CD8-positive, alpha-beta memory T cell (primary cell): ENCODE data around the gene ADAM8. TPM values are rescaled to one million over a fixed set of nuclear protein-coding genes. Genes with fewer than 3 reads are reported as not detected.
"Not testable (repeated sequence)": the region's sequence is repeated elsewhere in the genome, so short reads cannot be mapped to it uniquely, and the experiment has no call there.

ENCODE experiments used
- CTCF ChIA-PET: fragments of 350-600 bp; sonication (Branson Sonifier 250); formaldehyde crosslinking; loops from one replicate; lab custom pipeline; 2021; ENCODE audit warnings: antibody characterized with exemption; lab: Charles Lee
- POLR2A ChIA-PET: fragments of 350-600 bp; sonication (Branson Sonifier 250); formaldehyde crosslinking; loops from one replicate; lab custom pipeline; 2021; ENCODE audit warnings: antibody characterized with exemption; lab: Charles Lee
- DNase-seq, 5 donors: peaks; one replicate each; pipeline versions ENCODE4 v3.0.0 to v3.0.0-alpha.2; 2020 to 2022; ENCODE audit warnings: mixed read lengths in 1 of 5
- H3K27ac ChIP-seq: one replicate; pipeline ENCODE4 v1.7.0; 2013; ENCODE audit warnings: low read depth, mild to moderate bottlenecking, low read length, moderate library complexity
- H3K27me3 ChIP-seq: 2 replicates; pipeline ENCODE4 v1.7.0; 2013; ENCODE audit warnings: low read length, mild to moderate bottlenecking; ENCODE audit not compliant: insufficient read depth, poor library complexity, severe bottlenecking
- H3K36me3 ChIP-seq: 2 replicates; pipeline ENCODE4 v1.7.0; 2013; ENCODE audit warnings: mild to moderate bottlenecking, low read length, moderate library complexity; ENCODE audit not compliant: insufficient read depth
- H3K4me1 ChIP-seq: 2 replicates; pipeline ENCODE4 v1.7.0; 2013; ENCODE audit warnings: mild to moderate bottlenecking, low read length, moderate library complexity; ENCODE audit not compliant: insufficient read depth
- H3K4me3 ChIP-seq: 2 replicates; pipeline ENCODE4 v1.7.0; 2013; ENCODE audit warnings: mild to moderate bottlenecking, low read length
- H3K9me3 ChIP-seq: 2 replicates; pipeline ENCODE4 v1.7.0; 2013; ENCODE audit warnings: mild to moderate bottlenecking, low read length
- H3K27ac Mint-ChIP-seq, 8 donors: one replicate each; pipeline ENCODE4 v1.8.0; 2020 to 2021; ENCODE audit warnings: mixed read lengths in 8 of 8, mild to moderate bottlenecking in 6 of 8, inconsistent platforms in 3 of 8, moderate library complexity in 3 of 8
- H3K27me3 Mint-ChIP-seq, 2 donors: one replicate each; pipeline ENCODE4 v1.8.0; 2020 to 2021; ENCODE audit warnings: mixed read lengths in 2 of 2, mild to moderate bottlenecking in 1 of 2, moderate library complexity in 1 of 2
- H3K36me3 Mint-ChIP-seq, 3 donors: one replicate each; pipeline ENCODE4 v1.8.0; 2020 to 2021; ENCODE audit warnings: mixed read lengths in 3 of 3, inconsistent platforms in 1 of 3, mild to moderate bottlenecking in 1 of 3
- H3K4me1 Mint-ChIP-seq, 3 donors: one replicate each; pipeline ENCODE4 v1.8.0; 2020 to 2021; ENCODE audit warnings: mixed read lengths in 3 of 3, inconsistent platforms in 1 of 3, mild to moderate bottlenecking in 1 of 3
- H3K4me3 Mint-ChIP-seq, 7 donors: one replicate each; pipeline ENCODE4 v1.8.0; 2020 to 2021; ENCODE audit warnings: mixed read lengths in 7 of 7, mild to moderate bottlenecking in 6 of 7, moderate library complexity in 4 of 7, inconsistent platforms in 2 of 7
- H3K9me3 Mint-ChIP-seq, 5 donors: one replicate each; pipeline ENCODE4 v1.8.0; 2020 to 2022; ENCODE audit warnings: mixed read lengths in 5 of 5, mild to moderate bottlenecking in 3 of 5, moderate library complexity in 2 of 5, inconsistent platforms in 1 of 5
- polyA plus RNA-seq: library from polyadenylated mRNA; unstranded; fragments of 300-500 nt; fragmentation: Illumina TruSeq; gene quantifications from one replicate; pipeline ENCODE4 v1.2.3, GENCODE V29; 2021
- total RNA-seq, 2 experiments: library from RNA; stranded (reverse); gene quantifications; one replicate each; pipeline ENCODE4 v1.2.3, GENCODE V29; 2021

Gene ADAM8
- total and polyA plus RNA-seq, 3 experiments from 2014 or later, result 67.0 to 74.9 (median 70.0) TPM

GRCh38 chr10:133238466-133238804, 38.2 kb downstream of the ADAM8 start:
- no peak for DNase-seq
- no peak overlapping the region for H3K27ac Mint-ChIP-seq
- no peak overlapping the region for H3K4me3 ChIP-seq
- CTCF ChIA-PET, result no interaction called here
- POLR2A ChIA-PET, result no interaction called here
- H3K27me3 Mint-ChIP-seq, result peaks cover 26 to 59% of the 10 kb centered on the region in 2 donors
- no peak overlapping the region for H3K27ac ChIP-seq
- H3K4me1 Mint-ChIP-seq, result peaks cover 14 to 38% (median 26%) of the 10 kb centered on the region in 3 donors
- no peaks in the 10 kb centered on the region for H3K9me3 Mint-ChIP-seq
- peak overlapping the region in 4 of 7 donors; percentile 13 to 73 (median 46) for H3K4me3 Mint-ChIP-seq
- H3K27me3 ChIP-seq, result peaks cover 16% of the 10 kb centered on the region
- no peaks in the 10 kb centered on the region for H3K36me3 ChIP-seq
- H3K9me3 ChIP-seq, result no peaks in the 10 kb centered on the region
- H3K36me3 Mint-ChIP-seq, result no peaks in the 10 kb centered on the region
- H3K4me1 ChIP-seq, result peaks cover 15% of the 10 kb centered on the region

GRCh38 chr10:133237588-133238465, 38.8 kb downstream of the ADAM8 start, which contains the start of gene VENTX:
TSS of gene VENTX (plus strand) at chr10:133237855. CDS start at chr10:133237915, 60 bp downstream.
- CTCF ChIA-PET, result no interaction called here
- no peaks in the 10 kb centered on the region for H3K36me3 ChIP-seq
- no peak within 1 kb of the TSS for H3K4me3 ChIP-seq
- H3K27ac Mint-ChIP-seq, result no peak within 1 kb of the TSS
- peaks cover 13% of the 10 kb centered on the region for H3K27me3 ChIP-seq
- peak within 1 kb of the TSS in 6 of 7 donors; percentile 12 to 73 (median 32) for H3K4me3 Mint-ChIP-seq
- no peak for DNase-seq
- peaks cover 27 to 59% of the 10 kb centered on the region in 2 donors for H3K27me3 Mint-ChIP-seq
- H3K27ac ChIP-seq, result no peak within 1 kb of the TSS
- H3K4me1 Mint-ChIP-seq, result peaks cover 14 to 35% (median 23%) of the 10 kb centered on the region in 3 donors
- peaks cover 15% of the 10 kb centered on the region for H3K4me1 ChIP-seq
- no peaks in the 10 kb centered on the region for H3K36me3 Mint-ChIP-seq
- H3K9me3 Mint-ChIP-seq, result no peaks in the 10 kb centered on the region
- no peaks in the 10 kb centered on the region for H3K9me3 ChIP-seq
- POLR2A ChIA-PET, result no interaction called here

GRCh38 chr10:133237241-133237587, 39.5 kb downstream of the ADAM8 start:
- Mint-ChIP-seq H3K27me3 (peaks cover 27 to 55% of the 10 kb centered on the region in 2 donors), H3K9me3 (no peaks in the 10 kb centered on the region), H3K27ac (no peak overlapping the region), H3K4me1 (peaks cover 14 to 31% (median 20%) of the 10 kb centered on the region in 3 donors), H3K4me3 (peak overlapping the region in 2 of 7 donors; percentile 12 to 26), H3K36me3 (no peaks in the 10 kb centered on the region)
- CTCF ChIA-PET, result no interaction called here
- H3K27ac ChIP-seq, result no peak overlapping the region
- H3K36me3 ChIP-seq, result no peaks in the 10 kb centered on the region
- H3K4me3 ChIP-seq, result no peak overlapping the region
- no peak for DNase-seq
- H3K27me3 ChIP-seq, result peaks cover 11% of the 10 kb centered on the region
- POLR2A ChIA-PET, result no interaction called here
- H3K4me1 ChIP-seq, result peaks cover 15% of the 10 kb centered on the region
- H3K9me3 ChIP-seq, result no peaks in the 10 kb centered on the region

GRCh38 chr10:133236401-133237240, 40.0 kb downstream of the ADAM8 start:
- Histone ChIP-seq H3K36me3 (no peaks in the 10 kb centered on the region), H3K9me3 (no peaks in the 10 kb centered on the region), H3K4me3 (no peak overlapping the region), H3K27ac (no peak overlapping the region), H3K4me1 (peaks cover 9% of the 10 kb centered on the region), H3K27me3 (peaks cover 10% of the 10 kb centered on the region)
- Mint-ChIP-seq H3K9me3 (no peaks in the 10 kb centered on the region), H3K4me1 (peaks cover 11 to 26% (median 17%) of the 10 kb centered on the region in 3 donors), H3K27me3 (peaks cover 33 to 57% of the 10 kb centered on the region in 2 donors), H3K4me3 (peak overlapping the region in 1 of 7 donors; percentile 70), H3K27ac (no peak overlapping the region), H3K36me3 (no peaks in the 10 kb centered on the region)
- no peak for DNase-seq
- CTCF ChIA-PET, result no interaction called here
- POLR2A ChIA-PET, result no interaction called here

GRCh38 chr10:133235932-133236331, 40.7 kb downstream of the ADAM8 start:
- H3K4me3 Mint-ChIP-seq, result peak overlapping the region; percentile 56 to 88 (median 71)
- Histone ChIP-seq H3K4me1 (peaks cover 2% of the 10 kb centered on the region), H3K36me3 (no peaks in the 10 kb centered on the region), H3K9me3 (no peaks in the 10 kb centered on the region), H3K27ac (no peak overlapping the region), H3K27me3 (peaks cover 4% of the 10 kb centered on the region), H3K4me3 (no peak overlapping the region)
- no peaks in the 10 kb centered on the region for H3K36me3 Mint-ChIP-seq
- peak overlapping the region in 1 of 8 donors; percentile 33 for H3K27ac Mint-ChIP-seq
- H3K9me3 Mint-ChIP-seq, result no peaks in the 10 kb centered on the region
- POLR2A ChIA-PET, result no interaction called here
- peaks cover 31 to 55% of the 10 kb centered on the region in 2 donors for H3K27me3 Mint-ChIP-seq
- no peak for DNase-seq
- CTCF ChIA-PET, result no interaction called here
- H3K4me1 Mint-ChIP-seq, result peaks cover 4 to 25% (median 10%) of the 10 kb centered on the region in 3 donors

- H3K36me3 ChIP-seq, result no peaks in the 10 kb centered on the region
- peak overlapping the region in 1 of 8 donors; percentile 24 for H3K27ac Mint-ChIP-seq
- no peak overlapping the region for H3K4me3 ChIP-seq
- H3K4me1 ChIP-seq, result no peaks in the 10 kb centered on the region
- peaks cover 26 to 51% of the 10 kb centered on the region in 2 donors for H3K27me3 Mint-ChIP-seq
- H3K9me3 Mint-ChIP-seq, result no peaks in the 10 kb centered on the region
- H3K4me3 Mint-ChIP-seq, result peak overlapping the region; percentile 56 to 88 (median 73)
- peaks cover 4% of the 10 kb centered on the region for H3K27me3 ChIP-seq
- CTCF ChIA-PET, result no interaction called here
- POLR2A ChIA-PET, result no interaction called here
- no peaks in the 10 kb centered on the region for H3K9me3 ChIP-seq
- no peak for DNase-seq
- H3K36me3 Mint-ChIP-seq, result no peaks in the 10 kb centered on the region
- H3K4me1 Mint-ChIP-seq, result peaks cover 0 to 21% (median 7%) of the 10 kb centered on the region in 3 donors
- no peak overlapping the region for H3K27ac ChIP-seq
Measured at GRCh38 chr10:133235265-133235855, 41.3 kb downstream of the ADAM8 start.

- POLR2A ChIA-PET, H3K9me3 Mint-ChIP-seq, H3K36me3 ChIP-seq, H3K27me3 ChIP-seq, H3K27ac ChIP-seq, H3K9me3 ChIP-seq, H3K4me3 ChIP-seq, H3K4me1 ChIP-seq, DNase-seq, CTCF ChIA-PET, H3K36me3 Mint-ChIP-seq: not testable (repeated sequence)
- Mint-ChIP-seq H3K27ac (peak overlapping the region in 1 of 8 donors; percentile 24), H3K4me1 (peaks cover 0 to 21% (median 7%) of the 10 kb centered on the region in 3 donors), H3K4me3 (peak overlapping the region in 6 of 7 donors; percentile 33 to 81 (median 63)), H3K27me3 (peaks cover 23 to 49% of the 10 kb centered on the region in 2 donors)
Measured at GRCh38 chr10:133234796-133235195, 41.9 kb downstream of the ADAM8 start.
